Trophoblast cell (in vitro differentiated cells and primary cell): ENCODE data around the gene MOSPD3.

Source experiments
- DNase-seq, 2 donors: peaks; one replicate each; pipeline ENCODE4 v3.0.0-alpha.2; 2016
- H2AFZ ChIP-seq: 2 replicates; pipeline ENCODE4 v1.6.1; 2013; ENCODE audit warnings: low read length, moderate library complexity, mild to moderate bottlenecking; ENCODE audit not compliant: insufficient read depth, poor library complexity
- H2AK5ac ChIP-seq: 2 replicates; pipeline ENCODE4 v1.6.1; 2013; ENCODE audit warnings: mild to moderate bottlenecking, low read length
- H2BK120ac ChIP-seq: 2 replicates; pipeline ENCODE4 v1.6.1; 2013; ENCODE audit warnings: low read length, mild to moderate bottlenecking, moderate library complexity; ENCODE audit not compliant: insufficient read depth, poor library complexity
- H2BK12ac ChIP-seq: 2 replicates; pipeline ENCODE4 v1.6.1; 2013; ENCODE audit warnings: mild to moderate bottlenecking, low read length, moderate library complexity
- H2BK5ac ChIP-seq: 2 replicates; pipeline ENCODE4 v1.6.1; 2013; ENCODE audit warnings: low read length, low read depth, moderate library complexity, mild to moderate bottlenecking; ENCODE audit not compliant: poor library complexity
- H3K14ac ChIP-seq: 2 replicates; pipeline ENCODE4 v1.6.1; 2013; ENCODE audit warnings: mild to moderate bottlenecking, low read length
- H3K18ac ChIP-seq: 2 replicates; pipeline ENCODE4 v1.6.1; 2013; ENCODE audit warnings: mild to moderate bottlenecking, low read length
- H3K23ac ChIP-seq: 2 replicates; pipeline ENCODE4 v1.6.1; 2013; ENCODE audit warnings: low read length
- H3K27ac ChIP-seq: 2 replicates; pipeline ENCODE4 v1.5.1; 2013; ENCODE audit warnings: low read depth, mild to moderate bottlenecking, inconsistent platforms, low read length, moderate library complexity
- H3K27me3 ChIP-seq: 2 replicates; pipeline ENCODE4 v1.6.1; 2013; ENCODE audit warnings: inconsistent platforms, mild to moderate bottlenecking, low read length, moderate library complexity; ENCODE audit not compliant: insufficient read depth
- H3K36me3 ChIP-seq, 2 experiments: 1 replicate in 1 of 2; 2 replicates in 1 of 2; pipeline ENCODE4 v1.6.1; 2013; ENCODE audit warnings: low read length in 2 of 2, mild to moderate bottlenecking in 2 of 2, moderate library complexity in 1 of 2; ENCODE audit not compliant: insufficient read depth in 2 of 2, control insufficient read depth in 1 of 2
- H3K4ac ChIP-seq: 2 replicates; pipeline ENCODE4 v1.6.1; 2013; ENCODE audit warnings: low read depth, mild to moderate bottlenecking, low read length, moderate library complexity
- H3K4me1 ChIP-seq, 2 experiments: 1 replicate in 1 of 2; 2 replicates in 1 of 2; pipeline ENCODE4 v1.6.1; 2013; ENCODE audit warnings: low read length in 2 of 2, mild to moderate bottlenecking in 2 of 2, moderate library complexity in 1 of 2; ENCODE audit not compliant: insufficient read depth in 2 of 2, control insufficient read depth in 1 of 2
- H3K4me2 ChIP-seq: 2 replicates; pipeline ENCODE4 v1.6.1; 2013; ENCODE audit warnings: inconsistent platforms, mild to moderate bottlenecking, low read length, moderate library complexity
- H3K4me3 ChIP-seq: 2 replicates; pipeline ENCODE4 v1.5.1; 2013; ENCODE audit warnings: mild to moderate bottlenecking, low read depth, low read length, inconsistent platforms
- H3K79me1 ChIP-seq: one replicate; pipeline ENCODE4 v1.6.1; 2013; ENCODE audit warnings: low read length
- H3K79me2 ChIP-seq: 2 replicates; pipeline ENCODE4 v1.6.1; 2013; ENCODE audit warnings: low read length, mild to moderate bottlenecking; ENCODE audit not compliant: control insufficient read depth, insufficient read depth, poor library complexity
- H3K9ac ChIP-seq: 2 replicates; pipeline ENCODE4 v1.6.1; 2013; ENCODE audit warnings: mild to moderate bottlenecking, low read length
- H3K9me3 ChIP-seq: 2 replicates; pipeline ENCODE4 v1.6.1; 2013; ENCODE audit warnings: low read depth, mild to moderate bottlenecking, control low read depth, inconsistent platforms, low read length; ENCODE audit not compliant: insufficient read depth
- H4K12ac ChIP-seq: 2 replicates; pipeline ENCODE4 v1.6.1; 2013; ENCODE audit warnings: low read depth, mild to moderate bottlenecking, low read length, moderate library complexity
- H4K8ac ChIP-seq: 2 replicates; pipeline ENCODE4 v1.6.1; 2013; ENCODE audit warnings: low read depth, mild to moderate bottlenecking, low read length, moderate library complexity
- H4K91ac ChIP-seq: one replicate; pipeline ENCODE4 v1.6.1; 2013; ENCODE audit warnings: low read depth, mild to moderate bottlenecking, low read length, moderate library complexity
- WGBS: extraction: QIAGEN DNeasy Blood & Tissue Kit; methylation state at CpG from one replicate; pipeline ENCODE4 v1.1.7; 2013; ENCODE audit warnings: missing lambda C conversion rate; ENCODE audit not compliant: insufficient read length, insufficient coverage; ENCODE audit errors: extremely low coverage; 5-methylcytosine and 5-hydroxymethylcytosine counted together

The MOSPD3 gene

GRCh38 chr7:100572281-100572948 lies 39.9 kb upstream of the MOSPD3 start:
- no peak overlapping the region for H3K23ac ChIP-seq
- H4K8ac ChIP-seq: no peak overlapping the region
- H3K4me2 ChIP-seq: no peak overlapping the region
- H3K4me1 ChIP-seq: peaks cover 21 to 27% of the 10 kb centered on the region in 2 experiments
- no peaks in the 10 kb centered on the region for H3K79me2 ChIP-seq
- DNase-seq: no peak
- no peak overlapping the region for H2AK5ac ChIP-seq
- H2BK12ac ChIP-seq: no peak overlapping the region
- no peak overlapping the region for H4K91ac ChIP-seq
- no peak overlapping the region for H4K12ac ChIP-seq
- no peak overlapping the region for H2BK120ac ChIP-seq
- no peak overlapping the region for H2BK5ac ChIP-seq
- no peak overlapping the region for H3K27ac ChIP-seq
- H3K4ac ChIP-seq: no peak overlapping the region
- H3K27me3 ChIP-seq: peaks cover 9% of the 10 kb centered on the region
- H3K36me3 ChIP-seq: peaks cover 38 to 42% of the 10 kb centered on the region in 2 experiments
- H2AFZ ChIP-seq: no peak overlapping the region
- no peak overlapping the region for H3K9ac ChIP-seq
- H3K79me1 ChIP-seq: no peaks in the 10 kb centered on the region
- H3K4me3 ChIP-seq: no peak overlapping the region
- H3K18ac ChIP-seq: no peak overlapping the region
- H3K9me3 ChIP-seq: peaks cover 8% of the 10 kb centered on the region
- H3K14ac ChIP-seq: no peak overlapping the region
- no CpG with 5 or more reads among the region's 20 CpGs for WGBS

- H3K23ac ChIP-seq: no peak overlapping the region
- peaks cover 8% of the 10 kb centered on the region for H3K9me3 ChIP-seq
- no peak overlapping the region for H4K91ac ChIP-seq
- H3K36me3 ChIP-seq: peaks cover 45 to 49% of the 10 kb centered on the region in 2 experiments
- no peaks in the 10 kb centered on the region for H3K79me2 ChIP-seq
- H3K9ac ChIP-seq: no peak overlapping the region
- H2BK12ac ChIP-seq: no peak overlapping the region
- no peak overlapping the region for H4K8ac ChIP-seq
- no peak overlapping the region for H2AK5ac ChIP-seq
- H3K4me3 ChIP-seq: no peak overlapping the region
- H3K14ac ChIP-seq: no peak overlapping the region
- H3K27me3 ChIP-seq: peaks cover 9% of the 10 kb centered on the region
- no peak overlapping the region for H3K18ac ChIP-seq
- no peak overlapping the region for H3K4ac ChIP-seq
- no peak overlapping the region for H2AFZ ChIP-seq
- no peak overlapping the region for H2BK120ac ChIP-seq
- H3K4me2 ChIP-seq: no peak overlapping the region
- no peaks in the 10 kb centered on the region for H3K79me1 ChIP-seq
- no peak for DNase-seq
- WGBS: no CpG with 5 or more reads among the region's 30 CpGs
- H4K12ac ChIP-seq: no peak overlapping the region
- H2BK5ac ChIP-seq: no peak overlapping the region
- peaks cover 21 to 27% of the 10 kb centered on the region in 2 experiments for H3K4me1 ChIP-seq
- H3K27ac ChIP-seq: no peak overlapping the region
These were observed 39.2 kb upstream of the MOSPD3 start for GRCh38 chr7:100572949-100573675.

- no peak within 1 kb of the TSS for H3K27ac ChIP-seq
- peaks cover 9% of the 10 kb centered on the region for H3K27me3 ChIP-seq
- no peak within 1 kb of the TSS for H2BK120ac ChIP-seq
- H3K9me3 ChIP-seq: peaks cover 5% of the 10 kb centered on the region
- no CpG with 5 or more reads among the region's 70 CpGs for WGBS
- no peak within 1 kb of the TSS for H2AFZ ChIP-seq
- no peak within 1 kb of the TSS for H3K14ac ChIP-seq
- H4K91ac ChIP-seq: no peak within 1 kb of the TSS
- no peak within 1 kb of the TSS for H3K18ac ChIP-seq
- no peak within 1 kb of the TSS for H3K23ac ChIP-seq
- H3K4ac ChIP-seq: no peak within 1 kb of the TSS
- H3K4me1 ChIP-seq: peaks cover 21 to 27% of the 10 kb centered on the region in 2 experiments
- no peak within 1 kb of the TSS for H3K4me2 ChIP-seq
- H3K36me3 ChIP-seq: peaks cover 53 to 56% of the 10 kb centered on the region in 2 experiments
- H4K12ac ChIP-seq: no peak within 1 kb of the TSS
- no peak for DNase-seq
- H4K8ac ChIP-seq: no peak within 1 kb of the TSS
- H3K4me3 ChIP-seq: no peak within 1 kb of the TSS
- no peak within 1 kb of the TSS for H2BK12ac ChIP-seq
- H2BK5ac ChIP-seq: no peak within 1 kb of the TSS
- H3K9ac ChIP-seq: no peak within 1 kb of the TSS
- no peaks in the 10 kb centered on the region for H3K79me1 ChIP-seq
- no peak within 1 kb of the TSS for H2AK5ac ChIP-seq
- H3K79me2 ChIP-seq: no peaks in the 10 kb centered on the region
These were observed 38.5 kb upstream of the MOSPD3 start, which contains the start of gene SAP25 for GRCh38 chr7:100573691-100574361. TSS of gene SAP25 (minus strand) at chr7:100573900. CDS start at chr7:100573742, 158 bp downstream.

GRCh38 chr7:100574362-100575205 lies 37.8 kb upstream of the MOSPD3 start:
- H3K79me2 ChIP-seq: no peaks in the 10 kb centered on the region
- no peak overlapping the region for H3K4me3 ChIP-seq
- H3K27me3 ChIP-seq: peaks cover 7% of the 10 kb centered on the region
- H3K9me3 ChIP-seq: peaks cover 5% of the 10 kb centered on the region
- H3K4ac ChIP-seq: no peak overlapping the region
- H3K36me3 ChIP-seq: peaks cover 57 to 58% of the 10 kb centered on the region in 2 experiments
- no peak overlapping the region for H2AK5ac ChIP-seq
- H4K12ac ChIP-seq: no peak overlapping the region
- no peak overlapping the region for H3K4me2 ChIP-seq
- no peaks in the 10 kb centered on the region for H3K79me1 ChIP-seq
- no peak overlapping the region for H2BK12ac ChIP-seq
- DNase-seq: no peak
- H2BK5ac ChIP-seq: no peak overlapping the region
- H2AFZ ChIP-seq: no peak overlapping the region
- no peak overlapping the region for H3K18ac ChIP-seq
- no peak overlapping the region for H3K9ac ChIP-seq
- H3K4me1 ChIP-seq: peaks cover 21 to 27% of the 10 kb centered on the region in 2 experiments
- H4K8ac ChIP-seq: no peak overlapping the region
- no peak overlapping the region for H3K14ac ChIP-seq
- WGBS: no CpG with 5 or more reads among the region's 44 CpGs
- H4K91ac ChIP-seq: no peak overlapping the region
- no peak overlapping the region for H2BK120ac ChIP-seq
- H3K27ac ChIP-seq: no peak overlapping the region
- H3K23ac ChIP-seq: no peak overlapping the region
